MM.1S (cell line): ENCODE data around the gene PRF1.

Source experiments
- EZH2 ChIP-seq: fragments of 300-600 bp; sonication (generic); optimal IDR thresholded peaks from 2 replicates; pipeline ENCODE3; 2017; ENCODE audit warnings: low read depth, mild to moderate bottlenecking, antibody characterized with exemption, low read length, mixed read lengths
- TF ChIP-seq, protein P1 (sequence below): fragments of 300-600 bp; sonication (generic); IDR thresholded peaks from 2 replicates; pipeline ENCODE4 v1.5.1; 2016; ENCODE audit warnings: antibody characterized with exemption, low read length, mixed read lengths

GRCh38 chr10:70562036-70562755 lies 40.3 kb downstream of the PRF1 start:
- TF ChIP-seq, protein P1, sequence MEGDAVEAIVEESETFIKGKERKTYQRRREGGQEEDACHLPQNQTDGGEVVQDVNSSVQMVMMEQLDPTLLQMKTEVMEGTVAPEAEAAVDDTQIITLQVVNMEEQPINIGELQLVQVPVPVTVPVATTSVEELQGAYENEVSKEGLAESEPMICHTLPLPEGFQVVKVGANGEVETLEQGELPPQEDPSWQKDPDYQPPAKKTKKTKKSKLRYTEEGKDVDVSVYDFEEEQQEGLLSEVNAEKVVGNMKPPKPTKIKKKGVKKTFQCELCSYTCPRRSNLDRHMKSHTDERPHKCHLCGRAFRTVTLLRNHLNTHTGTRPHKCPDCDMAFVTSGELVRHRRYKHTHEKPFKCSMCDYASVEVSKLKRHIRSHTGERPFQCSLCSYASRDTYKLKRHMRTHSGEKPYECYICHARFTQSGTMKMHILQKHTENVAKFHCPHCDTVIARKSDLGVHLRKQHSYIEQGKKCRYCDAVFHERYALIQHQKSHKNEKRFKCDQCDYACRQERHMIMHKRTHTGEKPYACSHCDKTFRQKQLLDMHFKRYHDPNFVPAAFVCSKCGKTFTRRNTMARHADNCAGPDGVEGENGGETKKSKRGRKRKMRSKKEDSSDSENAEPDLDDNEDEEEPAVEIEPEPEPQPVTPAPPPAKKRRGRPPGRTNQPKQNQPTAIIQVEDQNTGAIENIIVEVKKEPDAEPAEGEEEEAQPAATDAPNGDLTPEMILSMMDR: no peak
- TF ChIP-seq EZH2: no peak
